Measurements from ENCODE around the gene RNF38.

- TF ChIP-seq CTCF (IDR thresholded peaks at IDR 0.05) (no peak), POLR2AphosphoS5 (IDR thresholded peaks at IDR 0.05; ENCODE audit: low read depth, low read length) (no peak), EZH2phosphoT487 (IDR thresholded peaks at IDR 0.05; ENCODE audit: borderline replicate concordance, low read depth) (no peak), YY1 (IDR thresholded peaks at IDR 0.05; ENCODE audit: low read depth) (no peak), REST (IDR thresholded peaks at IDR 0.05; ENCODE audit: low read depth, low read length) (no peak), EP300 (IDR thresholded peaks at IDR 0.05; ENCODE audit: borderline replicate concordance in 1 of 2, low read depth in 1 of 2, low read length in 1 of 2) (no peak), USF2 (IDR thresholded peaks at IDR 0.05; ENCODE audit: borderline replicate concordance, low read depth, low read length) (no peak), MAX (IDR thresholded peaks at IDR 0.05; ENCODE audit: low read depth) (no peak), FOXM1 (IDR thresholded peaks at IDR 0.05; ENCODE audit: low read depth) (no peak), RFX5 (IDR thresholded peaks at IDR 0.05; ENCODE audit: low read length) (no peak), TCF12 (IDR thresholded peaks at IDR 0.05) (no peak), TAF1 (IDR thresholded peaks at IDR 0.05; ENCODE audit: borderline replicate concordance, low read depth, low read length) (no peak)
Measured at GRCh38 chr9:36345103-36345846, 54.8 kb downstream of the RNF38 start.
